Liver (tissue), 9 donors: ENCODE results near the gene NOS3. TPM values are rescaled to one million over a fixed set of nuclear protein-coding genes. Genes with fewer than 3 reads are reported as not detected.

Experiments used
- DNase-seq: peaks from one replicate; pipeline ENCODE4 v3.0.0-alpha.2; 2017; ENCODE audit warnings: low spot score
- H3K27ac ChIP-seq, 2 donors: one replicate each; pipeline ENCODE4 v1.7.0; 2013; ENCODE audit warnings: inconsistent platforms in 2 of 2, low read length in 2 of 2, control low read depth in 1 of 2, low read depth in 1 of 2, mild to moderate bottlenecking in 1 of 2
- H3K27me3 ChIP-seq, 4 donors: one replicate each; pipeline versions ENCODE4 v1.6.1 to v1.7.0; 2013; ENCODE audit warnings: low read length in 3 of 4, inconsistent platforms in 1 of 4, mild to moderate bottlenecking in 1 of 4, moderate library complexity in 1 of 4; ENCODE audit not compliant: control insufficient read depth in 4 of 4, insufficient read depth in 4 of 4
- H3K36me3 ChIP-seq, 4 donors: one replicate each; pipeline versions ENCODE4 v1.6.1 to v1.7.0; 2013; ENCODE audit warnings: low read length in 3 of 4, mild to moderate bottlenecking in 3 of 4, low read depth in 1 of 4, moderate library complexity in 1 of 4; ENCODE audit not compliant: control insufficient read depth in 4 of 4, insufficient read depth in 3 of 4
- H3K4me1 ChIP-seq, 4 donors: one replicate each; pipeline versions ENCODE4 v1.6.1 to v1.7.0; 2013; ENCODE audit warnings: low read length in 3 of 4, mild to moderate bottlenecking in 3 of 4, moderate library complexity in 1 of 4; ENCODE audit not compliant: control insufficient read depth in 4 of 4, insufficient read depth in 4 of 4
- H3K4me3 ChIP-seq, 3 donors: one replicate each; pipeline versions ENCODE4 v1.6.1 to v1.7.0; 2013; ENCODE audit warnings: low read length in 3 of 3, control low read depth in 1 of 3, low read depth in 1 of 3, mild to moderate bottlenecking in 1 of 3
- H3K9ac ChIP-seq, 2 donors: one replicate each; pipeline ENCODE4 v1.7.0; 2013; ENCODE audit warnings: low read length in 2 of 2, mild to moderate bottlenecking in 2 of 2, moderate library complexity in 2 of 2, control low read depth in 1 of 2, low read depth in 1 of 2
- H3K9me3 ChIP-seq, 4 donors: one replicate each; pipeline versions ENCODE4 v1.6.1 to v1.7.0; 2013; ENCODE audit warnings: low read length in 3 of 4; ENCODE audit not compliant: control insufficient read depth in 4 of 4
- ATF3 ChIP-seq: IDR thresholded peaks from 2 replicates; pipeline ENCODE4 v1.6.1; 2016; ENCODE audit warnings: antibody characterized with exemption
- EGR1 ChIP-seq, 2 donors: IDR thresholded peaks; 2 replicates each; pipeline ENCODE4 v1.6.1; 2016 to 2018; ENCODE audit warnings: antibody characterized with exemption in 2 of 2, low read depth in 2 of 2
- FOXA1 ChIP-seq: IDR thresholded peaks from 2 replicates; pipeline ENCODE4 v1.6.1; 2016; ENCODE audit warnings: antibody characterized with exemption
- FOXA2 ChIP-seq: IDR thresholded peaks from 2 replicates; pipeline ENCODE4 v1.6.1; 2016; ENCODE audit warnings: antibody characterized with exemption
- GABPA ChIP-seq, 2 donors: IDR thresholded peaks in 1 of 2; conservative IDR thresholded peaks in 1 of 2; 2 replicates each; pipeline ENCODE4 v1.6.1; 2016; ENCODE audit warnings: antibody characterized with exemption in 2 of 2, mild to moderate bottlenecking in 1 of 2, moderate library complexity in 1 of 2
- HNF4A ChIP-seq, 2 donors: conservative IDR thresholded peaks; 2 replicates each; pipeline ENCODE4 v1.6.1; 2016; ENCODE audit warnings: antibody characterized with exemption in 2 of 2, mild to moderate bottlenecking in 2 of 2
- JUND ChIP-seq, 2 donors: IDR thresholded peaks; 2 replicates each; pipeline ENCODE4 v1.6.1; 2016; ENCODE audit warnings: antibody characterized with exemption in 2 of 2
- MAX ChIP-seq: IDR thresholded peaks from 2 replicates; pipeline ENCODE4 v1.6.1; 2016; ENCODE audit warnings: antibody characterized with exemption
- RAD21 ChIP-seq, 2 donors: IDR thresholded peaks; 2 replicates each; pipeline ENCODE4 v1.6.1; 2016; ENCODE audit warnings: antibody characterized with exemption in 2 of 2, mild to moderate bottlenecking in 2 of 2
- SP1 ChIP-seq: IDR thresholded peaks from 2 replicates; pipeline ENCODE4 v1.6.1; 2018; ENCODE audit warnings: antibody characterized with exemption, mild to moderate bottlenecking
- TAF1 ChIP-seq: conservative IDR thresholded peaks from 2 replicates; pipeline ENCODE4 v1.6.1; 2016; ENCODE audit warnings: antibody characterized with exemption, mild to moderate bottlenecking
- YY1 ChIP-seq: IDR thresholded peaks from 2 replicates; pipeline ENCODE4 v1.6.1; 2016; ENCODE audit warnings: antibody characterized with exemption, mild to moderate bottlenecking
- WGBS: extraction: QIAGEN DNeasy Blood & Tissue Kit; methylation state at CpG from one replicate; pipeline ENCODE4 v1.1.7; 2013; 5-methylcytosine and 5-hydroxymethylcytosine counted together
- polyA plus RNA-seq, 2 donors: library from polyadenylated mRNA; stranded (reverse) in 1 of 2; unstranded in 1 of 2; fragments of 200-250 nt in 1 of 2; fragments of >200 nt in 1 of 2; fragmentation: Nextera tagmentation in 1 of 2; extraction: Ambion mirVana in 1 of 2; gene quantifications; one replicate each; pipeline versions ENCODE4 v1.2.1 to v1.2.3, GENCODE V29; 2013 to 2015
- total RNA-seq, 2 donors: library from RNA; depleted of rRNA; stranded (reverse); fragments of >200 nt; gene quantifications; one replicate each; pipeline ENCODE4 v1.2.3, GENCODE V29; 2014
- donor health status: healthy.
- donor health status: healthy.
- donor health status: healthy.
- donor health status: healthy.
- donor health status: healthy.

NOS3 gene
- total and polyA plus RNA-seq, 4 donors: 1.6 to 6.1 (median 5.1) TPM

GRCh38 chr7:151035026-151035717, 44.4 kb downstream of the NOS3 start (continued):
- no peak for TF ChIP-seq TAF1
- TF ChIP-seq FOXA2: no peak

- TF ChIP-seq YY1: no peak
- no peak for TF ChIP-seq JUND (IDR thresholded peaks at IDR 0.05)
- no peak for TF ChIP-seq RAD21 (IDR thresholded peaks at IDR 0.05)
- TF ChIP-seq TAF1: no peak
- no peak for TF ChIP-seq FOXA1
- DNase-seq: no peak
- 94% methylated on average over 17 of the region's 17 CpGs for whole genome bisulfite sequencing
- no peaks in the 10 kb centered on the region for H3K9me3 ChIP-seq
- peaks cover 0 to 22% (median 5%) of the 10 kb centered on the region in 4 donors for H3K36me3 ChIP-seq
- H3K4me1 ChIP-seq: peaks cover 0 to 5% (median 0%) of the 10 kb centered on the region in 4 donors
- no peak overlapping the region for H3K27ac ChIP-seq
- no peak overlapping the region for H3K4me3 ChIP-seq
- H3K9ac ChIP-seq: no peak overlapping the region
- no peaks in the 10 kb centered on the region for H3K27me3 ChIP-seq
These were observed 45.1 kb downstream of the NOS3 start for GRCh38 chr7:151035902-151036301.

- no peaks in the 10 kb centered on the region for H3K9me3 ChIP-seq
- peak; percentile 87 for DNase-seq
- 54% methylated on average over 12 of the region's 12 CpGs for WGBS
- H3K4me3 ChIP-seq: no peak overlapping the region
- H3K27ac ChIP-seq: no peak overlapping the region
- peaks cover 0 to 5% (median 0%) of the 10 kb centered on the region in 4 donors for H3K4me1 ChIP-seq
- TF ChIP-seq JUND (IDR thresholded peaks at IDR 0.05) (peak in 1 of 2 donors; percentile 64), HNF4A (conservative IDR thresholded peaks at IDR 0.05) (no peak)
- H3K27me3 ChIP-seq: no peaks in the 10 kb centered on the region
- no peak overlapping the region for H3K9ac ChIP-seq
- peaks cover 0 to 28% (median 5%) of the 10 kb centered on the region in 4 donors for H3K36me3 ChIP-seq
These were observed 48.4 kb downstream of the NOS3 start for GRCh38 chr7:151038951-151039849.

GRCh38 chr7:151039850-151040548, 49.2 kb downstream of the NOS3 start:
- no peak overlapping the region for H3K27ac ChIP-seq
- no peaks in the 10 kb centered on the region for H3K9me3 ChIP-seq
- 77% methylated on average over 18 of the region's 18 CpGs for WGBS
- H3K9ac ChIP-seq: no peak overlapping the region
- TF ChIP-seq SP1 (no peak), EGR1 (IDR thresholded peaks at IDR 0.05; ENCODE audit: low read depth in 2 of 2) (no peak), HNF4A (conservative IDR thresholded peaks at IDR 0.05) (no peak), ATF3 (no peak), GABPA (IDR thresholded peaks at IDR 0.05 in 1 of 2, conservative IDR thresholded peaks at IDR 0.05 in 1 of 2) (no peak), YY1 (no peak), JUND (IDR thresholded peaks at IDR 0.05) (no peak), MAX (no peak)
- peaks cover 0 to 29% (median 2%) of the 10 kb centered on the region in 4 donors for H3K36me3 ChIP-seq
- H3K4me1 ChIP-seq: peaks cover 0 to 5% (median 0%) of the 10 kb centered on the region in 4 donors
- no peak overlapping the region for H3K4me3 ChIP-seq
- no peak for DNase-seq
- H3K27me3 ChIP-seq: no peaks in the 10 kb centered on the region
